A549 treated with AZD2906 at 1 μM for 4 hours (cell line): Measurements from ENCODE around the gene LRRC37A. TPM values are rescaled to one million over a fixed set of nuclear protein-coding genes. Genes with fewer than 3 reads are reported as not detected.

Experiments
- total RNA-seq: library from RNA; stranded (reverse); fragments of 200-300 nt; extraction: Qiagen RNA extraction; gene quantifications from 5 replicates; pipeline ENCODE4 v1.2.3, GENCODE V29; 2022

Gene LRRC37A
- 0.80 to 1.2 TPM (median 0.94 TPM) in 5 replicates for total RNA-seq

GRCh38 chr17:46294831-46295230, at the start of gene LRRC37A:
Gene LRRC37A, plus strand, starts transcription at chr17:46295131. Its CDS starts 3 bp downstream, at chr17:46295134.

GRCh38 chr17:46361755-46362154, 66.8 kb downstream of the LRRC37A start, which contains the start of gene ARL17B:
Gene ARL17B, minus strand, starts transcription at chr17:46361766. Its CDS starts 3,369 bp downstream, at chr17:46358397.

Other genes starting within 250 kb of the LRRC37A start
- gene KANSL1, start 101.7 kb upstream of the LRRC37A start, total RNA-seq, result 22.4 to 24.8 TPM (median 22.9 TPM) in 5 replicates
- 5.5 to 6.5 TPM (median 6.1 TPM) in 5 replicates for gene ARL17B, start 66.6 kb downstream of the LRRC37A start, total RNA-seq
- 3.2 to 4.8 TPM (median 4.3 TPM) in 5 replicates for gene LRRC37A2, start 217.3 kb downstream of the LRRC37A start, total RNA-seq